ENCODE results near the gene PRELP. TPM values are rescaled to one million over a fixed set of nuclear protein-coding genes. Genes with fewer than 3 reads are reported as not detected.

Gene PRELP
- total and polyA plus RNA-seq, 4 donors, result 0.09 to 5.8 (median 3.6) TPM

- Histone ChIP-seq H3K4me3 (ENCODE audit: low read depth in 1 of 3, low read length in 3 of 3) (no peak overlapping the region), H3K9ac (ENCODE audit: low read depth in 1 of 2, low read length in 2 of 2) (no peak overlapping the region), H3K4me1 (ENCODE audit: control insufficient read depth in 4 of 4, insufficient read depth in 4 of 4, low read length in 3 of 4) (peaks cover 0 to 6% (median 0%) of the 10 kb centered on the region in 4 donors), H3K9me3 (ENCODE audit: control insufficient read depth in 4 of 4, low read length in 3 of 4) (no peaks in the 10 kb centered on the region), H3K36me3 (ENCODE audit: control insufficient read depth in 4 of 4, insufficient read depth in 3 of 4, low read depth in 1 of 4, low read length in 3 of 4) (no peaks in the 10 kb centered on the region), H3K27me3 (ENCODE audit: control insufficient read depth in 4 of 4, insufficient read depth in 4 of 4, low read length in 3 of 4) (peaks cover 0 to 3% (median 0%) of the 10 kb centered on the region in 4 donors), H3K27ac (ENCODE audit: low read depth in 1 of 2, low read length in 2 of 2) (no peak overlapping the region)
- no peak for DNase-seq (ENCODE audit: low spot score)
- TF ChIP-seq RXRA (IDR thresholded peaks at IDR 0.05), result no peak
- TF ChIP-seq RAD21 (IDR thresholded peaks at IDR 0.05), result no peak
- no peak for TF ChIP-seq REST (IDR thresholded peaks at IDR 0.05)
- no peak for TF ChIP-seq JUND (IDR thresholded peaks at IDR 0.05)
- TF ChIP-seq ZBTB33 (IDR thresholded peaks at IDR 0.05), result no peak
- no peak for TF ChIP-seq GABPA (IDR thresholded peaks at IDR 0.05 in 1 of 2, conservative IDR thresholded peaks at IDR 0.05 in 1 of 2)
- WGBS, result 93% methylated on average over 3 of the region's 3 CpGs
Measured at GRCh38 chr1:203464743-203465142, 10.9 kb upstream of the PRELP start.

GRCh38 chr1:203465146-203465798, 10.3 kb upstream of the PRELP start:
- peaks cover 0 to 6% (median 0%) of the 10 kb centered on the region in 4 donors for H3K4me1 ChIP-seq (ENCODE audit: control insufficient read depth in 4 of 4, insufficient read depth in 4 of 4, low read length in 3 of 4)
- no peaks in the 10 kb centered on the region for H3K36me3 ChIP-seq (ENCODE audit: control insufficient read depth in 4 of 4, insufficient read depth in 3 of 4, low read depth in 1 of 4, low read length in 3 of 4)
- H3K4me3 ChIP-seq (ENCODE audit: low read depth in 1 of 3, low read length in 3 of 3), result no peak overlapping the region
- peaks cover 0 to 3% (median 0%) of the 10 kb centered on the region in 4 donors for H3K27me3 ChIP-seq (ENCODE audit: control insufficient read depth in 4 of 4, insufficient read depth in 4 of 4, low read length in 3 of 4)
- no peaks in the 10 kb centered on the region for H3K9me3 ChIP-seq (ENCODE audit: control insufficient read depth in 4 of 4, low read length in 3 of 4)
- WGBS, result 86% methylated on average over 11 of the region's 11 CpGs
- DNase-seq (ENCODE audit: low spot score), result no peak
- peak overlapping the region in 1 of 2 donors; percentile 12 for H3K27ac ChIP-seq (ENCODE audit: low read depth in 1 of 2, low read length in 2 of 2)
- no peak overlapping the region for H3K9ac ChIP-seq (ENCODE audit: low read depth in 1 of 2, low read length in 2 of 2)
- no peak for TF ChIP-seq FOXA1 (IDR thresholded peaks at IDR 0.05)
- TF ChIP-seq NR2F2 (IDR thresholded peaks at IDR 0.05), result no peak
- no peak for TF ChIP-seq SP1 (IDR thresholded peaks at IDR 0.05)
- TF ChIP-seq MAX (IDR thresholded peaks at IDR 0.05), result no peak
- TF ChIP-seq JUND (IDR thresholded peaks at IDR 0.05), result no peak
- TF ChIP-seq HNF4G (IDR thresholded peaks at IDR 0.05), result no peak
- no peak for TF ChIP-seq EGR1 (IDR thresholded peaks at IDR 0.05; ENCODE audit: low read depth in 2 of 2)
- no peak for TF ChIP-seq ZBTB33 (IDR thresholded peaks at IDR 0.05)
- no peak for TF ChIP-seq YY1 (IDR thresholded peaks at IDR 0.05)
- no peak for TF ChIP-seq ATF3 (IDR thresholded peaks at IDR 0.05)
- TF ChIP-seq TAF1 (conservative IDR thresholded peaks at IDR 0.05), result no peak
- TF ChIP-seq RXRA (IDR thresholded peaks at IDR 0.05), result no peak
- no peak for TF ChIP-seq HNF4A (conservative IDR thresholded peaks at IDR 0.05)
- no peak for TF ChIP-seq CTCF (IDR thresholded peaks at IDR 0.05; ENCODE audit: low read depth, low read length, missing input control)
- no peak for TF ChIP-seq GABPA (IDR thresholded peaks at IDR 0.05 in 1 of 2, conservative IDR thresholded peaks at IDR 0.05 in 1 of 2)
- no peak for TF ChIP-seq REST (IDR thresholded peaks at IDR 0.05)

Measured in liver (tissue), 9 donors.